Panc1 (cell line): ENCODE data around the gene RBMS3. TPM values are rescaled to one million over a fixed set of nuclear protein-coding genes. Genes with fewer than 3 reads are reported as not detected.

Experiments
- ATAC-seq: fragments of 200-7000 bp; cut with Tn5 transposase; 2 replicates; pipeline ENCODE4 v1.9.1; 2020; ENCODE audit warnings: mild to moderate bottlenecking, moderate library complexity
- BruUV-seq: library from RNA; stranded (reverse); fragments of 400-500 nt; replicated peaks from 2 replicates; lab custom pipeline; 2021; lab: Mats Ljungman, UMichigan
- CTCF ChIA-PET: fragments of 300-600 bp; sonication (Branson Sonifier 250); formaldehyde crosslinking; loops from one replicate; lab custom pipeline; 2022; ENCODE audit warnings: antibody characterized with exemption; lab: Charles Lee
- POLR2A ChIA-PET: fragments of 300-600 bp; sonication (Branson Sonifier 250); formaldehyde crosslinking; loops from one replicate; lab custom pipeline; 2022; ENCODE audit warnings: antibody characterized with exemption; lab: Charles Lee
- DNase-seq: peaks from one replicate; pipeline ENCODE4 v3.0.0-alpha.2; 2010; ENCODE audit warnings: low read depth, low spot score
- H3K27ac ChIP-seq: 2 replicates; pipeline ENCODE4 v1.5.1; 2011; ENCODE audit warnings: mild to moderate bottlenecking, low read length, inconsistent platforms
- H3K27me3 ChIP-seq: fragments of 200-500 bp; sonication (Bioruptor generic); 2 replicates; pipeline ENCODE4 v1.6.0; 2014; ENCODE audit warnings: low read length, inconsistent platforms; ENCODE audit not compliant: control insufficient read depth, insufficient read depth
- H3K36me3 ChIP-seq: fragments of 200-500 bp; sonication (Bioruptor generic); 2 replicates; pipeline ENCODE4 v1.5.1; 2014; ENCODE audit warnings: inconsistent platforms, mild to moderate bottlenecking, low read length, moderate library complexity; ENCODE audit not compliant: control insufficient read depth, insufficient read depth
- H3K4me1 ChIP-seq: 2 replicates; pipeline ENCODE4 v1.5.1; 2011; ENCODE audit warnings: inconsistent platforms, mild to moderate bottlenecking, low read length, moderate library complexity; ENCODE audit not compliant: control insufficient read depth, insufficient read depth
- H3K4me3 ChIP-seq, 2 experiments: 2 replicates each; pipeline ENCODE4 v1.5.1; 2011 to 2012; ENCODE audit warnings: low read depth in 2 of 2, low read length in 2 of 2, mild to moderate bottlenecking in 2 of 2, inconsistent platforms in 1 of 2, moderate library complexity in 1 of 2
- H3K9me3 ChIP-seq: fragments of 200-500 bp; sonication (Bioruptor generic); 2 replicates; pipeline ENCODE4 v1.5.1; 2014; ENCODE audit warnings: low read depth, mild to moderate bottlenecking, inconsistent platforms, low read length, moderate library complexity; ENCODE audit not compliant: control insufficient read depth, insufficient read depth
- CTCF ChIP-seq: fragments of 450-650 bp; IDR thresholded peaks from 2 replicates; pipeline ENCODE4 v1.5.1; 2017; ENCODE audit warnings: mild to moderate bottlenecking
- POLR2AphosphoS5 ChIP-seq: IDR thresholded peaks from 2 replicates; pipeline ENCODE4 v1.6.1; 2012; ENCODE audit warnings: mild to moderate bottlenecking, low read depth, low read length, moderate library complexity
- REST ChIP-seq, 2 experiments: IDR thresholded peaks; 2 replicates each; pipeline ENCODE4 v1.6.1; 2011 to 2012; ENCODE audit warnings: low read depth in 2 of 2, control low read depth in 1 of 2, low read length in 1 of 2, mild to moderate bottlenecking in 1 of 2, moderate library complexity in 1 of 2; ENCODE audit not compliant: insufficient read depth in 1 of 2
- SIN3A ChIP-seq: IDR thresholded peaks from 2 replicates; pipeline ENCODE4 v1.6.1; 2012; ENCODE audit warnings: low read depth, mild to moderate bottlenecking, low read length, moderate library complexity, borderline replicate concordance; ENCODE audit not compliant: insufficient read depth
- TCF7L2 ChIP-seq: IDR thresholded peaks from 2 replicates; pipeline ENCODE4 v1.6.1; 2011; ENCODE audit warnings: mild to moderate bottlenecking, low read depth, low read length, inconsistent platforms
- in situ Hi-C: cut with HindIII; loops from 2 replicates; pipeline ENCODE4 v1.10.0; 2016; ENCODE audit warnings: low sequenced_read_pairs, low pct_unique_long_range_greater_than_20kb
- intact Hi-C: fragments of 100-400 bp; cut with micrococcal nuclease; formaldehyde crosslinking; loops from one replicate; pipeline ENCODE4 v1.10.0; 2022; ENCODE audit not compliant: unreplicated experiment
- total RNA-seq: library from RNA; stranded (reverse); gene quantifications from one replicate; pipeline ENCODE4 v1.2.1, GENCODE V29; 2021; ENCODE audit not compliant: unreplicated experiment

The RBMS3 gene
- total RNA-seq, 1 experiment from 2014 or later: 1.1 TPM

GRCh38 chr3:29827756-29828155, 546.9 kb downstream of the RBMS3 start:
- H3K4me3 ChIP-seq: no peak overlapping the region
- intact Hi-C loops (no loop called here), in situ Hi-C loops (no loop called here)
- POLR2A ChIA-PET: no interaction called here
- no peak overlapping the region for H3K27ac ChIP-seq
- no peaks in the 10 kb centered on the region for H3K27me3 ChIP-seq
- H3K4me1 ChIP-seq: no peaks in the 10 kb centered on the region
- H3K9me3 ChIP-seq: no peaks in the 10 kb centered on the region
- no peak for ATAC-seq
- TF ChIP-seq SIN3A: no peak
- no peak for TF ChIP-seq CTCF
- no peak for TF ChIP-seq REST (IDR thresholded peaks at IDR 0.05; ENCODE audit: insufficient read depth in 1 of 2, low read depth in 2 of 2, low read length in 1 of 2)
- TF ChIP-seq POLR2AphosphoS5: no peak
- no peak for TF ChIP-seq TCF7L2
- BruUV-seq: no TSS peak
- H3K36me3 ChIP-seq: no peaks in the 10 kb centered on the region
- DNase-seq: no peak
- CTCF ChIA-PET: no interaction called here

GRCh38 chr3:29829340-29829739, 548.5 kb downstream of the RBMS3 start:
- no peaks in the 10 kb centered on the region for H3K27me3 ChIP-seq
- BruUV-seq: no TSS peak
- intact Hi-C loops (no loop called here), in situ Hi-C loops (no loop called here)
- POLR2A ChIA-PET: no interaction called here
- TF ChIP-seq POLR2AphosphoS5 (no peak), REST (IDR thresholded peaks at IDR 0.05; ENCODE audit: insufficient read depth in 1 of 2, low read depth in 2 of 2, low read length in 1 of 2) (no peak), CTCF (no peak), SIN3A (no peak), TCF7L2 (no peak)
- DNase-seq (no peak), ATAC-seq (no peak)
- no peaks in the 10 kb centered on the region for H3K4me1 ChIP-seq
- no peak overlapping the region for H3K27ac ChIP-seq
- H3K4me3 ChIP-seq: no peak overlapping the region
- no peaks in the 10 kb centered on the region for H3K9me3 ChIP-seq
- CTCF ChIA-PET: no interaction called here
- no peaks in the 10 kb centered on the region for H3K36me3 ChIP-seq
